ENCODE results near the gene NR6A1. TPM values are rescaled to one million over a fixed set of nuclear protein-coding genes. Genes with fewer than 3 reads are reported as not detected.

Gene NR6A1
- polyA plus RNA-seq (ENCODE audit: insufficient read length), result 1.1 TPM

- peak; percentile 91 for DNase-seq (ENCODE audit: low read depth)
These were observed at the start of gene NR6A1 for GRCh38 chr9:124771021-124771866. NR6A1 (minus strand) TSS chr9:124771311.

- DNase-seq (ENCODE audit: low read depth), result no peak
These were observed 47.5 kb upstream of the NR6A1 start for GRCh38 chr9:124818431-124819281.

GRCh38 chr9:124815601-124816000 lies 44.5 kb upstream of the NR6A1 start:
- DNase-seq (ENCODE audit: low read depth), result no peak

- DNase-seq (ENCODE audit: low read depth), result no peak
These were observed 43.0 kb upstream of the NR6A1 start for GRCh38 chr9:124814164-124814535.

GRCh38 chr9:124813501-124814163 lies 42.5 kb upstream of the NR6A1 start:
- DNase-seq (ENCODE audit: low read depth), result no peak

- no peak for DNase-seq (ENCODE audit: low read depth)
These were observed 41.9 kb upstream of the NR6A1 start for GRCh38 chr9:124813041-124813440.

GRCh38 chr9:124812441-124812876 lies 41.3 kb upstream of the NR6A1 start:
- DNase-seq (ENCODE audit: low read depth), result no peak

GRCh38 chr9:124810663-124811355 lies 39.7 kb upstream of the NR6A1 start:
- DNase-seq (ENCODE audit: low read depth), result no peak

GRCh38 chr9:124809741-124810500 lies 38.8 kb upstream of the NR6A1 start:
- no peak for DNase-seq (ENCODE audit: low read depth)

- no peak for DNase-seq (ENCODE audit: low read depth)
These were observed 38.1 kb upstream of the NR6A1 start for GRCh38 chr9:124809211-124809610.

GRCh38 chr9:124808246-124808956 lies 37.3 kb upstream of the NR6A1 start:
- no peak for DNase-seq (ENCODE audit: low read depth)

GRCh38 chr9:124805186-124805585 lies 34.1 kb upstream of the NR6A1 start:
- DNase-seq (ENCODE audit: low read depth), result no peak

- no peak for DNase-seq (ENCODE audit: low read depth)
These were observed 32.8 kb upstream of the NR6A1 start for GRCh38 chr9:124803911-124804310.

- no peak for DNase-seq (ENCODE audit: low read depth)
These were observed 31.3 kb upstream of the NR6A1 start for GRCh38 chr9:124802426-124802825.

GRCh38 chr9:124801356-124801755 lies 30.2 kb upstream of the NR6A1 start:
- DNase-seq (ENCODE audit: low read depth), result no peak

- no peak for DNase-seq (ENCODE audit: low read depth)
These were observed 29.5 kb upstream of the NR6A1 start for GRCh38 chr9:124800306-124801259.

GRCh38 chr9:124799274-124800006 lies 28.3 kb upstream of the NR6A1 start:
- no peak for DNase-seq (ENCODE audit: low read depth)
